Measurements from ENCODE around the gene KCNJ16.

GRCh38 chr17:70073799-70074198, 1.2 kb upstream of the KCNJ16 start:
- no peak for TF ChIP-seq CTCF (IDR thresholded peaks at IDR 0.05)
- no peak for TF ChIP-seq SIN3A (IDR thresholded peaks at IDR 0.05; ENCODE audit: borderline replicate concordance, insufficient read depth, low read depth, low read length)
- no peak for TF ChIP-seq POLR2AphosphoS5 (IDR thresholded peaks at IDR 0.05; ENCODE audit: low read depth, low read length)
- TF ChIP-seq REST (IDR thresholded peaks at IDR 0.05; ENCODE audit: insufficient read depth in 1 of 2, low read depth in 2 of 2, low read length in 1 of 2): no peak
- no peak for TF ChIP-seq TCF7L2 (IDR thresholded peaks at IDR 0.05; ENCODE audit: low read depth, low read length)
